Ascending aorta (tissue), 2 donors: ENCODE measurements around the gene NT5DC4. TPM values are rescaled to one million over a fixed set of nuclear protein-coding genes. Genes with fewer than 3 reads are reported as not detected.
"Not testable (repeated sequence)": the region's sequence is repeated elsewhere in the genome, so short reads cannot be mapped to it uniquely, and the experiment has no call there.

ENCODE experiments used
- DNase-seq, 2 donors: peaks; one replicate each; pipeline ENCODE4 v3.0.0-alpha.2; 2019; ENCODE audit warnings: low spot score in 2 of 2
- H3K27ac ChIP-seq, 2 donors: fragments of 200-600 bp; sonication (generic); one replicate each; pipeline ENCODE4 v1.5.1; 2016 to 2017; ENCODE audit warnings: mild to moderate bottlenecking in 1 of 2
- H3K27me3 ChIP-seq: fragments of 200-600 bp; sonication (generic); one replicate; pipeline ENCODE4 v1.5.1; 2017
- H3K36me3 ChIP-seq, 2 donors: fragments of 200-600 bp; sonication (generic); one replicate each; pipeline ENCODE4 v1.5.1; 2016
- H3K4me1 ChIP-seq, 2 donors: fragments of 200-600 bp; sonication (generic); one replicate each; pipeline ENCODE4 v1.5.1; 2016 to 2017; ENCODE audit warnings: mild to moderate bottlenecking in 1 of 2
- H3K4me3 ChIP-seq, 2 donors: fragments of 200-600 bp; sonication (generic); one replicate each; pipeline ENCODE4 v1.5.1; 2016 to 2017; ENCODE audit warnings: mild to moderate bottlenecking in 1 of 2
- H3K9me3 ChIP-seq, 2 donors: fragments of 200-600 bp; sonication (generic); one replicate each; pipeline ENCODE4 v1.5.1; 2016
- CTCF ChIP-seq, 3 experiments: fragments of 200-600 bp in 2 of 3; fragments of 450-650 bp in 1 of 3; sonication (generic) in 2 of 3; IDR thresholded peaks; one replicate each; pipeline ENCODE4 v1.5.1; 2016 to 2019; ENCODE audit warnings: antibody characterized with exemption in 3 of 3, mild to moderate bottlenecking in 1 of 3, moderate library complexity in 1 of 3
- intact Hi-C: fragments of 100-400 bp; cut with DNase I; formaldehyde crosslinking; loops from one replicate; pipeline ENCODE4 v1.15.1; 2023
- total RNA-seq: library from RNA; depleted of rRNA; stranded (reverse); fragments of >200 nt; gene quantifications from one replicate; pipeline ENCODE4 v1.1.0, GENCODE V29; 2016

The NT5DC4 gene
- total RNA-seq, 1 donor from 2014 or later = not detected

DNA sequence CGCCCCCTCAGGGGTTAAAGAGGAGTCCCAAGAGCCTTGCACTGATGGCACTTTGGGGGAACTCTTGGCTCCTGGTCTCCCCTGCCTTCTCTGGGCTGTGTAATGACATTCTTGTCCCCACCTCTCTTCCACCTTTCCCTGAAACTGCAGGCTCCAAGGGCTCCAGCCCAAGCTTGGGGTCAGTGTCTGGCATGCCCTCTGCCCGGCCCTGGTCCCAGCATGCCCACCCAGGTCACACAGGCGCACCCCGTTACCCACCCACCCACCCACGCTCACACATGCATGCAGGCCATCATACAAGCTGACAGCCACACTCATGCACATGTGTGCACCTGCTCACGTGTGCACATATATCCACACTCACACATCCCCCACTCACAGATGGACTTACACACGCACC, 6.9 kb upstream of the NT5DC4 start:
- Histone ChIP-seq H3K36me3 (no peaks in the 10 kb centered on the region), H3K9me3 (no peaks in the 10 kb centered on the region), H3K4me1 (no peaks in the 10 kb centered on the region), H3K4me3 (no peak overlapping the region), H3K27me3 (no peaks in the 10 kb centered on the region), H3K27ac (no peak overlapping the region)
- TF ChIP-seq CTCF (IDR thresholded peaks at IDR 0.05) = no peak
- intact Hi-C loops = no loop called here
- DNase-seq = no peak

DNA sequence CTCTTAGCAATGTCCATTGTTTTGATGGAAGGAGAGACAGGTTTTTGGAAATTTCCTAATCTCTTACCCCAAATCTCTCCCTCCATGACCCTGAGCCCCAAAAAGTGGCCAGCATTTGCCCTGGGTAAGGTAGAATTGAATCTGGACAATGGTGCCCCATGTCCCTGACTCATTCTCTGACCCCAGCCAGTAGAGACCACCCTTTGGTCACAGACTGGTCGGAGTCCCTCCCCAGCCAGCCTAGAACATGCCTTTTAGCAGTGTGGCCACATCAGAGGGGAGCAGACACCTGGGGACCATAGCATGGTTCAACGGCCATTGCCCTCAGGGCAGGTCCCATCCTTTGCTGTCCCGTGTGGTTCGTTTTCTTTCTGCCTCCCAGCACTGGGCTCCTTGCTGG, 6.5 kb upstream of the NT5DC4 start:
- Histone ChIP-seq H3K9me3 (no peaks in the 10 kb centered on the region), H3K4me3 (no peak overlapping the region), H3K4me1 (no peaks in the 10 kb centered on the region), H3K27ac (no peak overlapping the region), H3K27me3 (no peaks in the 10 kb centered on the region), H3K36me3 (no peaks in the 10 kb centered on the region)
- no peak for TF ChIP-seq CTCF (IDR thresholded peaks at IDR 0.05)
- intact Hi-C loops = no loop called here
- DNase-seq = no peak

GRCh38 chr2:112714836-112715631, 5.8 kb upstream of the NT5DC4 start:
- Histone ChIP-seq H3K4me3 (no peak overlapping the region), H3K4me1 (no peaks in the 10 kb centered on the region), H3K36me3 (no peaks in the 10 kb centered on the region), H3K9me3 (no peaks in the 10 kb centered on the region), H3K27ac (no peak overlapping the region), H3K27me3 (no peaks in the 10 kb centered on the region)
- DNase-seq = no peak
- intact Hi-C loops = no loop called here
- no peak for TF ChIP-seq CTCF (IDR thresholded peaks at IDR 0.05)

DNA sequence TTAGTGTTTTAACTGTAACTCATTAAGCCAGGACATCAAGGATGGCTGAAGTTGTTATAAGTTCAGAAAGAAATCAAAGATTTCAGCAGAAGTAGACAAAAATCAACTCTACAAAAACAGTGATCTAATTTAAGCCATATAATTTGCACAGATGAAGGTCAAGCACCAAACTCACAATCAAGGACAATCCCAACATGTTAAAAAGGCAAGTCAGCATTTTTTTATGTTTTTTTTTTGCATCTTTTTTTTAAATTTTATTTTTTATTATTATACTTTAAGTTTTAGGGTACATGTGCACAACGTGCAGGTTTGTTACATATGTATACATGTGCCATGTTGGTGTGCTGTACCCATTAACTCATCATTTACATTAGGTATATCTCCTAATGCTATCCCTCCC, 4.7 kb upstream of the NT5DC4 start:
- H3K4me3 ChIP-seq, H3K4me1 ChIP-seq, H3K27ac ChIP-seq, H3K27me3 ChIP-seq, intact Hi-C loops, DNase-seq, H3K9me3 ChIP-seq, H3K36me3 ChIP-seq: not testable (repeated sequence)

DNA sequence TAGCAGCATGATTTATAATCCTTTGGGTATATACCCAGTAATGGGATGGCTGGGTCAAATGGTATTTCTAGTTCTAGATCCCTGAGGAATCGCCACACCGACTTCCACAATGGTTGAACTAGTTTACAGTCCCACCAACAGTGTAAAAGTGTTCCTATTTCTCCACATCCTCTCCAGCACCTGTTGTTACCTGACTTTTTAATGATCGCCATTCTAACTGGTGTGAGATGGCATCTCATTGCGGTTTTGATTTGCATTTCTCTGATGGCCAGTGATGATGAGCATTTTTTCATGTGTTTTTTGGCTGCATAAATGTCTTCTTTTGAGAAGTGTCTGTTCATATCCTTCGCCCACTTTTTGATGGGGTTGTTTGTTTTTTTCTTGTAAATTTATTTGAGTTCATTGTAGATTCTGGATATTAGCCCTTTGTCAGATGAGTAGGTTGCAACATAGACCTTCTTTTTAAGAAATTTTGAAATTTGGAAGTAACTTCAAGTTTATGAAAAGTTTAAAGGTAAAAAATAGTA, 3.9 kb upstream of the NT5DC4 start:
- DNase-seq, intact Hi-C loops, H3K27ac ChIP-seq, H3K4me3 ChIP-seq, H3K9me3 ChIP-seq, H3K4me1 ChIP-seq, H3K27me3 ChIP-seq, H3K36me3 ChIP-seq: not testable (repeated sequence)

DNA sequence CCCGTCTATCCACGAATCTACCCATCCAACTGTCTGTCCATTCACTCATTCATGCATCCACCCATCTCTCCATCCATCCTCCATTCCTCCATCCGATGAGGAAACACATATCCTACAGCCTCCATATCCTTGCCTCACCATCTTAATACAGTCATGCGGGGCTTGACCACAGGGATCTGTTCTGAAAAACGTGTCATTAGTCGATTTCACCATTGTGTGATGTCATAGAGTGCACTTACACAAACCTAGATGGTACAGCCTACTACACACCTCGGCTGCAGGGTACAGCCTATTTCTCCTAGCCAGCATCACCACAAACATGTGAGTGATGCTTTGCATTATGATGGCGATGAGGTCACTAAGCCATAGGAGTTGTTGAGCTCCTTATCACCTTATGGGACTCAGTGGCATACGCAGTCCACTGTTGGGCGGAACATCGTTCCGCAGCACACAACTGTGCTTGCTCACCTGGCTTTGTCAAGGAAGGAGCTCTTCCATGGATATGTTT, 1.9 kb upstream of the NT5DC4 start:
- TF ChIP-seq CTCF (IDR thresholded peaks at IDR 0.05) = no peak
- H3K4me1 ChIP-seq = no peaks in the 10 kb centered on the region
- no peaks in the 10 kb centered on the region for H3K36me3 ChIP-seq

More for the DNA sequence above, 1.9 kb upstream of the NT5DC4 start:
- Histone ChIP-seq H3K9me3 (no peaks in the 10 kb centered on the region), H3K4me3 (no peak overlapping the region), H3K27me3 (no peaks in the 10 kb centered on the region), H3K27ac (no peak overlapping the region)
- intact Hi-C loops = no loop called here
- DNase-seq = no peak
